HepG2 (cell line): ENCODE results near the gene STARD10. TPM values are rescaled to one million over a fixed set of nuclear protein-coding genes. Genes with fewer than 3 reads are reported as not detected.

ENCODE experiments used
- AHDC1 ChIP-seq: sonication (generic); formaldehyde crosslinking; IDR thresholded peaks from 2 replicates; pipeline ENCODE4 v1.5.1; 2020; ENCODE audit warnings: mild to moderate bottlenecking, missing genetic modification reagents, borderline replicate concordance
- CEBPB ChIP-seq: IDR thresholded peaks from 2 replicates; pipeline ENCODE4 v1.6.1; 2011; ENCODE audit warnings: low read depth, low read length, improper control_type of control experiment, borderline replicate concordance
- DNMT3B ChIP-seq: conservative IDR thresholded peaks from 2 replicates; pipeline ENCODE4 v1.6.1; 2016; ENCODE audit warnings: missing biosample characterization, control low read depth
- FOXK1 ChIP-seq: sonication (generic); formaldehyde crosslinking; IDR thresholded peaks from 2 replicates; pipeline ENCODE4 v1.4.0; 2020; ENCODE audit warnings: low read depth, missing genetic modification reagents, borderline replicate concordance
- GRHL1 ChIP-seq: sonication (generic); formaldehyde crosslinking; conservative IDR thresholded peaks from 2 replicates; pipeline ENCODE4 v1.8.0; 2022; ENCODE audit warnings: missing genetic modification reagents
- IKZF1 ChIP-seq: fragments of 450-650 bp; IDR thresholded peaks from 2 replicates; pipeline ENCODE4 v1.7.1; 2016
- NFE2L2 ChIP-seq: fragments of 150-350 bp; IDR thresholded peaks from 2 replicates; pipeline ENCODE4 v1.6.1; 2014; ENCODE audit warnings: low read length
- SMAD1 ChIP-seq: sonication (generic); formaldehyde crosslinking; IDR thresholded peaks from 2 replicates; pipeline ENCODE4 v1.4.0; 2020; ENCODE audit warnings: missing genetic modification reagents, low read depth, mild to moderate bottlenecking, borderline replicate concordance
- THAP11 ChIP-seq: IDR thresholded peaks from 2 replicates; pipeline ENCODE4 v1.6.1; 2016; ENCODE audit warnings: missing biosample characterization, missing genetic modification reagents
- TOE1 ChIP-seq: sonication (generic); formaldehyde crosslinking; IDR thresholded peaks from 2 replicates; pipeline ENCODE4 v1.4.0; 2020; ENCODE audit warnings: mild to moderate bottlenecking, missing genetic modification reagents
- ZNF362 ChIP-seq: sonication (generic); formaldehyde crosslinking; IDR thresholded peaks from 2 replicates; pipeline ENCODE4 v1.4.0; 2020; ENCODE audit warnings: missing genetic modification reagents, mild to moderate bottlenecking, borderline replicate concordance
- ZNF414 ChIP-seq: sonication (generic); formaldehyde crosslinking; IDR thresholded peaks from 2 replicates; pipeline ENCODE4 v1.5.0; 2020; ENCODE audit warnings: missing genetic modification reagents
- ZNF775 ChIP-seq: sonication (generic); formaldehyde crosslinking; IDR thresholded peaks from 2 replicates; pipeline ENCODE4 v1.4.0; 2020; ENCODE audit warnings: missing genetic modification reagents, mild to moderate bottlenecking, moderate library complexity, borderline replicate concordance
- ZNF879 ChIP-seq: sonication (generic); formaldehyde crosslinking; IDR thresholded peaks from 2 replicates; pipeline ENCODE4 v1.8.1; 2023; ENCODE audit warnings: missing genetic modification reagents
- ZZZ3 ChIP-seq: sonication (generic); formaldehyde crosslinking; IDR thresholded peaks from 2 replicates; pipeline ENCODE4 v1.4.0; 2020; ENCODE audit warnings: missing genetic modification reagents, mild to moderate bottlenecking, borderline replicate concordance
- polyA plus RNA-seq, 8 experiments: library from polyadenylated mRNA; depleted of rRNA in 3 of 8; stranded (reverse) in 7 of 8; unstranded in 1 of 8; fragments of >200 nt; fragmentation: Illumina TruSeq in 4 of 8; extraction: Trizol in 4 of 8; gene quantifications; 2 replicates each; pipeline versions ENCODE4 v1.2.1 to v1.2.3, GENCODE V29; 2011 to 2016; ENCODE audit warnings: low read depth in 4 of 8, missing spikeins in 1 of 8, mixed read lengths in 1 of 8; ENCODE audit not compliant: insufficient read depth in 1 of 8
- total RNA-seq, 5 experiments: library from RNA; depleted of rRNA; stranded (reverse); fragments of >200 nt; fragmentation: Illumina TruSeq; extraction: Trizol; gene quantifications; 2 replicates each; pipeline ENCODE4 v1.2.3, GENCODE V29; 2016; ENCODE audit warnings: low read depth in 1 of 5

Gene STARD10
- total and polyA plus RNA-seq, 2 of the 13 experiments (the other 11 are each of a cell fraction or from before 2014, with no cell fraction given), result 260 to 341 TPM

- TF ChIP-seq ZNF414 (CRISPR knock-in tag), result no peak
- TF ChIP-seq ZNF775 (CRISPR knock-in tag), result no peak
- no peak for TF ChIP-seq CEBPB
- no peak for TF ChIP-seq ZNF879 (CRISPR knock-in tag)
- TF ChIP-seq IKZF1, result no peak
- no peak for TF ChIP-seq ZNF362
- no peak for TF ChIP-seq FOXK1 (CRISPR knock-in tag)
- TF ChIP-seq SMAD1 (CRISPR knock-in tag), result no peak
- TF ChIP-seq ZZZ3 (CRISPR knock-in tag), result no peak
- TF ChIP-seq AHDC1 (CRISPR knock-in tag), result 0 out of 2 replicates have a peak, but pooled peaks have one; percentile 28
- no peak for TF ChIP-seq DNMT3B
- TF ChIP-seq TOE1 (CRISPR knock-in tag), result no peak
- no peak for TF ChIP-seq NFE2L2
- TF ChIP-seq GRHL1, result no peak
- TF ChIP-seq THAP11 (CRISPR knock-in tag), result peak; percentile 44
These were observed 15.0 kb downstream of the STARD10 start (continued) for GRCh38 chr11:72778535-72779494.
